Upper lobe of left lung (tissue), 4 donors: ENCODE measurements around the gene ZKSCAN3.

Experiments
- CTCF ChIP-seq, 6 experiments: fragments of 450-650 bp in 4 of 6; fragments of 200-600 bp in 2 of 6; sonication (generic) in 2 of 6; IDR thresholded peaks; one replicate each; pipeline ENCODE4 v1.5.1; 2016 to 2019; ENCODE audit warnings: antibody characterized with exemption in 6 of 6
- EP300 ChIP-seq, 4 donors: sonication (generic); formaldehyde crosslinking; IDR thresholded peaks; one replicate each; pipeline ENCODE4 v1.5.1; 2017; ENCODE audit warnings: antibody characterized with exemption in 4 of 4, control low read depth in 2 of 4
- POLR2A ChIP-seq, 4 donors: fragments of 450-650 bp; IDR thresholded peaks; one replicate each; pipeline ENCODE4 v1.5.1; 2016 to 2017; ENCODE audit warnings: antibody characterized with exemption in 4 of 4, mild to moderate bottlenecking in 2 of 4
- POLR2AphosphoS5 ChIP-seq, 2 donors: sonication (generic); formaldehyde crosslinking; IDR thresholded peaks; one replicate each; pipeline ENCODE4 v1.5.1; 2017; ENCODE audit warnings: antibody characterized with exemption in 2 of 2

GRCh38 chr6:28311139-28311823, 38.5 kb upstream of the ZKSCAN3 start:
- no peak for TF ChIP-seq EP300 (IDR thresholded peaks at IDR 0.05)
- no peak for TF ChIP-seq CTCF (IDR thresholded peaks at IDR 0.05)
- TF ChIP-seq POLR2A (IDR thresholded peaks at IDR 0.05): no peak
- TF ChIP-seq POLR2AphosphoS5 (IDR thresholded peaks at IDR 0.05): no peak
